ENCODE measurements around the gene CMKLR1.

CMKLR1 gene

GRCh38 chr12:108333898-108334699, 5.0 kb downstream of the CMKLR1 start:
- Histone ChIP-seq H3F3A (ENCODE audit: insufficient read depth, low read length) (peaks cover 13% of the 10 kb centered on the region), H3K9me2 (replicated peaks; ENCODE audit: insufficient read depth, low read length) (no peaks in the 10 kb centered on the region), H3K36me3 (replicated peaks; ENCODE audit: insufficient read depth, low read length) (no peaks in the 10 kb centered on the region), H3K27me3 (replicated peaks; ENCODE audit: insufficient read depth, low read length) (peaks cover 6% of the 10 kb centered on the region; the same call in 1 of the 2 replicates), H3K9ac (ENCODE audit: low read length) (no peak overlapping the region), H2AFZ (ENCODE audit: low read length) (no peak overlapping the region), H3K9me3 (replicated peaks; ENCODE audit: insufficient read depth, low read length) (no peaks in the 10 kb centered on the region), H3K4me3 (ENCODE audit: low read length) (no peak overlapping the region), H4K20me1 (ENCODE audit: insufficient read depth, low read length) (no peaks in the 10 kb centered on the region), H3K4me1 (ENCODE audit: low read length) (peaks cover 30% of the 10 kb centered on the region), H3K79me2 (ENCODE audit: low read length) (no peaks in the 10 kb centered on the region), H3K4me2 (ENCODE audit: low read depth, low read length) (no peak overlapping the region), H3K27ac (ENCODE audit: low read length) (no peak overlapping the region)
- DNase-seq = no peak
- no peak for TF ChIP-seq EZH2phosphoT487 (IDR thresholded peaks at IDR 0.05; ENCODE audit: low read length)
- TF ChIP-seq, protein P1, sequence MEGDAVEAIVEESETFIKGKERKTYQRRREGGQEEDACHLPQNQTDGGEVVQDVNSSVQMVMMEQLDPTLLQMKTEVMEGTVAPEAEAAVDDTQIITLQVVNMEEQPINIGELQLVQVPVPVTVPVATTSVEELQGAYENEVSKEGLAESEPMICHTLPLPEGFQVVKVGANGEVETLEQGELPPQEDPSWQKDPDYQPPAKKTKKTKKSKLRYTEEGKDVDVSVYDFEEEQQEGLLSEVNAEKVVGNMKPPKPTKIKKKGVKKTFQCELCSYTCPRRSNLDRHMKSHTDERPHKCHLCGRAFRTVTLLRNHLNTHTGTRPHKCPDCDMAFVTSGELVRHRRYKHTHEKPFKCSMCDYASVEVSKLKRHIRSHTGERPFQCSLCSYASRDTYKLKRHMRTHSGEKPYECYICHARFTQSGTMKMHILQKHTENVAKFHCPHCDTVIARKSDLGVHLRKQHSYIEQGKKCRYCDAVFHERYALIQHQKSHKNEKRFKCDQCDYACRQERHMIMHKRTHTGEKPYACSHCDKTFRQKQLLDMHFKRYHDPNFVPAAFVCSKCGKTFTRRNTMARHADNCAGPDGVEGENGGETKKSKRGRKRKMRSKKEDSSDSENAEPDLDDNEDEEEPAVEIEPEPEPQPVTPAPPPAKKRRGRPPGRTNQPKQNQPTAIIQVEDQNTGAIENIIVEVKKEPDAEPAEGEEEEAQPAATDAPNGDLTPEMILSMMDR (IDR thresholded peaks at IDR 0.05; ENCODE audit: low read length) = no peak

- H3K36me3 ChIP-seq (replicated peaks; ENCODE audit: insufficient read depth, low read length) = no peaks in the 10 kb centered on the region
- no peak overlapping the region for H2AFZ ChIP-seq (ENCODE audit: low read length)
- DNase-seq = no peak
- no peaks in the 10 kb centered on the region for H4K20me1 ChIP-seq (ENCODE audit: insufficient read depth, low read length)
- no peaks in the 10 kb centered on the region for H3K9me3 ChIP-seq (replicated peaks; ENCODE audit: insufficient read depth, low read length)
- H3K9ac ChIP-seq (ENCODE audit: low read length) = no peak overlapping the region
- no peak overlapping the region for H3K4me3 ChIP-seq (ENCODE audit: low read length)
- H3F3A ChIP-seq (ENCODE audit: insufficient read depth, low read length) = peaks cover 13% of the 10 kb centered on the region
- H3K4me1 ChIP-seq (ENCODE audit: low read length) = peaks cover 30% of the 10 kb centered on the region
- no peak overlapping the region for H3K4me2 ChIP-seq (ENCODE audit: low read depth, low read length)
- peaks cover under 1% of the 10 kb centered on the region; the same call in 1 of the 2 replicates for H3K27me3 ChIP-seq (replicated peaks; ENCODE audit: insufficient read depth, low read length)
- TF ChIP-seq EZH2 (optimal IDR thresholded peaks at IDR 0.05; ENCODE audit: low read depth, low read length) (no peak), EZH2phosphoT487 (IDR thresholded peaks at IDR 0.05; ENCODE audit: low read length) (no peak)
- TF ChIP-seq, protein P1 (IDR thresholded peaks at IDR 0.05; ENCODE audit: low read length) = no peak
- no peaks in the 10 kb centered on the region for H3K79me2 ChIP-seq (ENCODE audit: low read length)
- no peaks in the 10 kb centered on the region for H3K9me2 ChIP-seq (replicated peaks; ENCODE audit: insufficient read depth, low read length)
- no peak overlapping the region for H3K27ac ChIP-seq (ENCODE audit: low read length)
These were observed 6.2 kb downstream of the CMKLR1 start for GRCh38 chr12:108332791-108333382.

DNA sequence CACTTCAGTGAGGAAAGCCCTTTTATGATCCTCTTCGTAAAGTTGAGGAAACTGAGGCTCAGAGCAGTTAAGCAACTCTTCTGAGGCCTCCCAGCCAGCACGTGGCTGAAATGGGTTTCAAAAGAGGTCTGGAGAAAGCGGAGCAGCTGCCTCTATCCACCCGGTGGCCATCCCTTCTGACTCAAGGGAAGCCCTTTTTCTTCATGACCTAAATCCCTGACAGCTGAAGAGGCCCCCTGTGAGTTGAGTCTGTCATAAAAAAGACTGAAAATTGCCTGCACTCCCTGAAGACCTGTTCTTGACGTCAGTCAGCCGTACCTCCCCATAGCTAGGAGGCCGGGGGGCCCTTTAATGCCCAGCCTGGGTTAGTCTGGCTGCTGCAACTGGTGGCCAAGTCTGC, 10.7 kb downstream of the CMKLR1 start:
- Histone ChIP-seq H3K79me2 (ENCODE audit: low read length) (no peaks in the 10 kb centered on the region), H3K27me3 (replicated peaks; ENCODE audit: insufficient read depth, low read length) (no peaks in the 10 kb centered on the region), H3K27ac (ENCODE audit: low read length) (no peak overlapping the region), H3K4me3 (ENCODE audit: low read length) (no peak overlapping the region), H3K4me1 (ENCODE audit: low read length) (peaks cover under 1% of the 10 kb centered on the region; the same call in 1 of the 2 replicates), H3K4me2 (ENCODE audit: low read depth, low read length) (no peak overlapping the region), H2AFZ (ENCODE audit: low read length) (no peak overlapping the region), H4K20me1 (ENCODE audit: insufficient read depth, low read length) (no peaks in the 10 kb centered on the region), H3K9me3 (replicated peaks; ENCODE audit: insufficient read depth, low read length) (no peaks in the 10 kb centered on the region), H3K9ac (ENCODE audit: low read length) (no peak overlapping the region), H3K36me3 (replicated peaks; ENCODE audit: insufficient read depth, low read length) (no peaks in the 10 kb centered on the region), H3K9me2 (replicated peaks; ENCODE audit: insufficient read depth, low read length) (no peaks in the 10 kb centered on the region), H3F3A (ENCODE audit: insufficient read depth, low read length) (no peaks in the 10 kb centered on the region)
- no peak for TF ChIP-seq EZH2 (optimal IDR thresholded peaks at IDR 0.05; ENCODE audit: low read depth, low read length)
- TF ChIP-seq EZH2phosphoT487 (IDR thresholded peaks at IDR 0.05; ENCODE audit: low read length) = no peak
- TF ChIP-seq, protein P1 (IDR thresholded peaks at IDR 0.05; ENCODE audit: low read length) = no peak
- DNase-seq = no peak

All from MM.1S (cell line).